ENCODE measurements around the gene ZNF385B.

- no peak for TF ChIP-seq CTCF (IDR thresholded peaks at IDR 0.05; ENCODE audit: low read length)
- TF ChIP-seq EZH2 (optimal IDR thresholded peaks at IDR 0.05; ENCODE audit: low read depth, low read length), result no peak
- no peak for TF ChIP-seq EZH2phosphoT487 (IDR thresholded peaks at IDR 0.05; ENCODE audit: low read length)
Measured at GRCh38 chr2:179686069-179686468, 175.3 kb downstream of the ZNF385B start.

All from MM.1S (cell line).